ENCODE results near the gene RNF207.

GRCh38 chr1:6239213-6239752 lies 33.4 kb downstream of the RNF207 start:
- TF ChIP-seq GATA2 (IDR thresholded peaks at IDR 0.05; ENCODE audit: low read depth, low read length) (no peak), GATA3 (IDR thresholded peaks at IDR 0.05; ENCODE audit: low read depth, low read length) (no peak)
